Measurements from ENCODE around the gene NHSL2. TPM values are rescaled to one million over a fixed set of nuclear protein-coding genes. Genes with fewer than 3 reads are reported as not detected.
"Not testable (repeated sequence)": the region's sequence is repeated elsewhere in the genome, so short reads cannot be mapped to it uniquely, and the experiment has no call there.

NHSL2 gene
- total RNA-seq, 1 experiment from 2014 or later, result 0.06 TPM

DNA sequence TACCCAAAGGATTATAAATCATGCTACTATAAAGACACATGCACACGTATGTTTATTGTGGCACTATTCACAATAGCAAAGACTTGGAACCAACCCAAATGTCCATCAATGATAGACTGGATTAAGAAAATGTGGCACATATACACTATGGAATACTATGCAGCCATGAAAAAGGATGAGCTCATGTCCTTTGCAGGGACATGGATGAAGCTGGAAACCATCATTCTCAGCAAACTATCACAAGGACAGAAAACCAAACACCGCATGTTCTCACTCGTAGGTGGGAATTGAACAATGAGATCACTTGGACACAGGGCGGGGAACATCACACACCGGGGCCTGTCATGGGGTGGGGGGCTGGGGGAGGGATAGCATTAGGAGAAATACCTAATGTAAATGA is 265.6 kb downstream of the NHSL2 start:
- DNase-seq (ENCODE audit: low spot score), result not testable (repeated sequence)

DNA sequence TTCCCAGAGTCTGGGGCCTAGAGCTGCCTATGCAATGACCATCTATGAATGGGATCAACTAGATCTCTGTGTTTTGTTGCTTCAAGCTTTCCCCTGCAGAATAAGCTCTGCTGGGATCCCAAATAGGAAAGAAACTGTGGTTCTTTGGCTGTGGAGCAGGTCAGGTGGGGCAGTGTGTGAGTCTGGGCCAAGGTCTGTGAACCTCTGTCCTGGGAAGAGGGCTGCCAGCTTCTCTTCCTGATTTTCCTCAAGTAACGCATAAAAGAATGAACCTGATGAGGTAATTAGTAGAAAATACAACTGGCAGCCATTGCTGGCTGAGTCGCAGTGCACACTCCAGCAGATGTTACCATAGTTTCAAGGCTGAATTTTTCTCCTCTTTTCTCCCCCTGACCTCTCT is 266.3 kb downstream of the NHSL2 start:
- no peak for DNase-seq (ENCODE audit: low spot score)

DNA sequence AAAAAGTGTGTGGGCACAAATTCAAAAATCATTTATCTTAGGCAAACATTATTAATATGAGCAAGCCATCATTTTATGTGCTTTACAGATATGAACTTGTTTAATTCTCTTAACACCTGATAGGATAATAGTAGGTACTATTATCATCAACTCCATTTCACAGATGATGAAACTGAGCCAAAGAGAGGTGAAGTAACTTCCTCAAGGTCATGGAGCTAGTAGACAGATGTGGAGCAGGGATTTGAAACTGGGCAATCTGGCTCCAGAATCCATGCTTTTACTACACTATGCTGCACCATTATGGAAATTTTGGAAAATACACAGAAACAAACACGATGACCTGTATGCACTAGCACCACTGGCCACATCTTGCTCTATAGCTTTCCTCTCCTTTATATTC is 269.9 kb downstream of the NHSL2 start:
- DNase-seq (ENCODE audit: low spot score), result no peak

DNA sequence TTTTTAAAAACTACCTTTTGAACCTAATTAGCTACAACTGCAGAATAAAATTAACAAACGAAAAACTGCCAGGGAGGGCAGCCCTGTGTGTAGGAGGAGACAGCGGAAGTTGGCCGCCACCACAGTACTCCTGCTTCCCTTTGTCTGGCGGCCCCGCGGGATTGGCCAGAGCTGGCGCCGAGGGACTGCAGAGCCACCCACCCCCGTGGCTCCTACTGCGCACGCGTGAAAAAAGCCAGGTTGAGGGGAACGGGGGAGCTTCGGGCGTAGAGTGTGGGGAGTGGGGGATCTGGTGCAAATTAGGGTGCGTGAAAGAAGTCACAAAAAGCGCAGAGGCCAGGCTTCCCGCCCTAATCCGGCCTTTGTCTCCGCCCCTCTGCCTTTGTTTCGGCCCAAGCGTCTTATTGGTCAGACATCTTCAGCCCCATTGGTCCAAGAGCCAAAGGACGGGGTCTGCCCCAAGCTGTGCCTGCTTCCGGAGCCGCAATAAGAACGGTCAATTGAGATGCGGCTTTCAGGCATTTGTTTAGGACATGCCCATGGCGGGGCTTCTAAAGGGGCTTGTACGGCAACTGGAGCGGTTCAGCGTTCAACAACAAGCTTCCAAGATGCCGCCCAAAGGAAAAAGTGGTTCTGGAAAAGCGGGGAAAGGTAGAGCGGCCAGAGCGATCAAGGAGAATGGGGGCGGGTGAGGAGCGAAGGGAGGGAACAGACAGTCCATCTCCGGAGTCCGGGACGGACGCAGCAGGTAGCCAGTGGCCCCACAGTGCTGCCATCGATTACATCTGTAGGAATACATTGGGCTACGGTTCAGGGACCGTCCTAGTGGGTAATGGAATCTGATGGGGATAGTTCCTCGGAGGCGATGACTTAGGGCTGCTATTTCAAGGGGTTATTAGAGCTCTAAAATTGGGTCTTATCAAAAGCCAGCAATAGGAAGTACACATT is 270.8 kb downstream of the NHSL2 start, which contains the start of gene PIN4:
Gene PIN4 (plus strand): TSS at position 580 of the 948 bp plus-strand sequence. CDS start 29 bp downstream, at position 609.
- peak; percentile 96 for DNase-seq (ENCODE audit: low spot score)

DNA sequence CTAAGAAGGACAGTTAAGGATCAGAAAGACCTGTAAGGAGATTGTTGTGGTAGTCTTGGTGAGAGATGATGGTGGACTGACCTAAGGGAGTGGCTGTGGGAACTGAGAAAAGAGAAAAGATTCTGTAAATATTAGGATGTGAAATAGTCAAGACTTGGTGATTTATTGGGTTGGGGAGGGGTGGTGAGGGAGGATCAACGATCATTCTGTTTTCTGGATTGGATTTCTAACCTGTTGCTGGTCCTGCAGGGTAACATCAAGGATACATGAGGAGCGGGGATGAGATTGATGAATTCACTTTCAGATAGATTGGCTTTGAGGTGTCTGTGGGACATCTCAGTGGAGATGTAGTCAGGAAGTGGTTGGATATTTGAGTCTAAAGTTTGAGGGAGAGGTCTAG is 272.3 kb downstream of the NHSL2 start:
- no peak for DNase-seq (ENCODE audit: low spot score)

DNA sequence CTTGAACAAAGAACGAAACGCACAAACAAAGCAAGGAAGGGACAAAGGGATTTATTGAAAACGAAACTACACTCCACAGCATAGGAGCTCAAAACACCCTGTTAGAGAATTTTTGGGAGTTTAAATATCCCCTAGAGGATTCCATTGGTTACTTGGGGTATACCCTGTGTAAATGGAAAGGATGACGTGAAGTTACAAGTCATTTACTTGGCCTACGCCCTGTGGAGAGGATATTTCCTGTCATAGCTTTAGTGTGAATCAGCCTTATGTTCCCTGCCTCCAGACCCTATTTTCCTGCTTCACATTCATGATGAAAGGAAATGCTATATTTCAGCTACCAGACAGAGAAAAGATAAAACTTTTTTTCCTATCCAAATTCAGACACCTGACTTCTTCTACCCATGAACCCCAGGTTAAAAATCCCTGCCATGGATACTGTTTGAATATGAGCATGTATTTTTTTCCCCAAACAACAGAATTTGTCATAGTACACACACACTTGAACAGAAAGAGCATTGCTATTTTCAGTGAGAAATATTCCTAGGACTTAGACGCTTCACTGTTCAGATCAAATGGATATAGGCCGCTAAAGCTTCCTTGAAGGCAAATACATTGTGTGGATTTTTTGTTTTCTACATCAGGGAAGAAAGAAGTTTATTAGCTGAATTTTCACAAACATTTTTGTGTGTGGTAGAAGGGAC is 291.3 kb downstream of the NHSL2 start:
- DNase-seq (ENCODE audit: low spot score), result peak; percentile 53

Other genes with a start within 250 kb of the NHSL2 start
- gene CXorf49, start 192.6 kb upstream of the NHSL2 start, total RNA-seq (2014; rRNA removed; shearing (Covaris generic)), result not detected in 2 replicates
- not detected in 2 replicates for gene CXorf49B, start 147.5 kb upstream of the NHSL2 start, total RNA-seq (2014; rRNA removed; shearing (Covaris generic))
- gene RTL5, start 221.1 kb downstream of the NHSL2 start, total RNA-seq (2014; rRNA removed; shearing (Covaris generic)), result 0.48 and 0.90 TPM in 2 replicates